GM18498 (cell line): ENCODE measurements around the gene CALHM5.
A peak's percentile ranks its signal among the peaks of the same experiment; 100 is the strongest.

Source experiments
- ATAC-seq: cut with Tn5 transposase; IDR thresholded peaks from one replicate; pipeline ENCODE4 v1.9.1; 2021; ENCODE audit warnings: mild to moderate bottlenecking, moderate library complexity; ENCODE audit not compliant: unreplicated experiment

The CALHM5 gene

GRCh38 chr6:116507324-116507723, 4.1 kb upstream of the CALHM5 start:
- no peak for ATAC-seq

- ATAC-seq = no peak
These were observed 2.9 kb upstream of the CALHM5 start for GRCh38 chr6:116508527-116508926.

- peak; percentile 91 for ATAC-seq
These were observed 696 bp downstream of the CALHM5 start for GRCh38 chr6:116512111-116512559.

- ATAC-seq = no peak
These were observed 1.3 kb downstream of the CALHM5 start for GRCh38 chr6:116512734-116513133.

GRCh38 chr6:116513224-116513875, 1.9 kb downstream of the CALHM5 start:
- ATAC-seq = no peak

GRCh38 chr6:116514111-116514510, 2.7 kb downstream of the CALHM5 start:
- ATAC-seq = no peak

- ATAC-seq = no peak
These were observed 3.7 kb downstream of the CALHM5 start for GRCh38 chr6:116515141-116515540.

- ATAC-seq = no peak
These were observed 7.4 kb downstream of the CALHM5 start for GRCh38 chr6:116518621-116519368.

GRCh38 chr6:116522896-116523295, 11.5 kb downstream of the CALHM5 start:
- no peak for ATAC-seq

GRCh38 chr6:116524236-116524635, 12.8 kb downstream of the CALHM5 start:
- no peak for ATAC-seq

- ATAC-seq = no peak
These were observed 16.7 kb downstream of the CALHM5 start for GRCh38 chr6:116528133-116528532.

GRCh38 chr6:116528780-116529179, 17.3 kb downstream of the CALHM5 start:
- no peak for ATAC-seq

- ATAC-seq = no peak
These were observed 18.2 kb downstream of the CALHM5 start for GRCh38 chr6:116529466-116530290.

GRCh38 chr6:116530436-116530835, 19.0 kb downstream of the CALHM5 start:
- no peak for ATAC-seq

GRCh38 chr6:116531675-116532570, 20.5 kb downstream of the CALHM5 start:
- peak; percentile 75 for ATAC-seq

GRCh38 chr6:116533233-116533957, 22.0 kb downstream of the CALHM5 start:
- ATAC-seq = no peak

- no peak for ATAC-seq
These were observed 23.7 kb downstream of the CALHM5 start for GRCh38 chr6:116535109-116535508.

GRCh38 chr6:116536216-116536621, 24.8 kb downstream of the CALHM5 start:
- ATAC-seq = peak; percentile 64

- ATAC-seq = no peak
These were observed 31.0 kb downstream of the CALHM5 start for GRCh38 chr6:116542426-116542825.

- no peak for ATAC-seq
These were observed 31.7 kb downstream of the CALHM5 start for GRCh38 chr6:116543149-116543548.
